Measurements from ENCODE around the gene GRM8.
"Not testable (repeated sequence)": the region's sequence is repeated elsewhere in the genome, so short reads cannot be mapped to it uniquely, and the experiment has no call there.

The GRM8 gene

GRCh38 chr7:126905255-126905654 lies 347.5 kb downstream of the GRM8 start:
- not testable (repeated sequence) for DNase-seq

DNA sequence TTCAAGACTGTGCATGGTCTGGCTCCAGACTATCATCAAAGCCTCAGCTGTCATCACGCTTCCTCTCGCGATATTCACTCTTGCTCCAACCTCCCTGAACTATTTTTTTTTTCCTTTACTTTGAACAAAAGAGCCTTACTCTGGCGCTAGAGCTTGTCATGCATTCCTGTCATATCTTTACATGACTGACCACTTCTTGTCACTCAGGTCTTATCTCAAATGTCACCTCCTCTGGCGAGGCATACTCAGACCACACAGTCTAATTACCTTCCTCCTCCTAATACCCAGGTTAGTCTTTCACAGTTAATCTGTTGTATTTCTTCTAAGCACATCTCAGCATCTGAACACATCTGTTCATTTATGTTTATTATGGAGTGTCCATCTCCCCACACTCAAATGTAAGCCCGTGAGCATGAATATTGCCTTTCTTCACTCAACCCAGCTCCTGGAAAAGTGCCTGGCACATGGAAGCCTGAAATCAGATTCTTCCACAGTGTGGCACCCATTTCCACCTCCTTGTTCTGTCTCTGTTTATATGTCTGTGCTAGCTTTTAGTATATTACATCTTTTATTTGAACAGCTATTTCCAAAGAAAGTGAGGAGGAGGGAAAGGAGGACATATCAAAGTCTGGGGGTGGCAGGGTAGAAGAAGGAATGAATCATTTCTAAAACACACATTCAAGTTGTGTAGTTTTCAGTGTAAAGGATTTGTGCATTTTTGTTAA lies 351.5 kb downstream of the GRM8 start:
- DNase-seq: not testable (repeated sequence)

- peak; percentile 95 for DNase-seq
Observed at GRCh38 chr7:126887980-126888379, 364.8 kb downstream of the GRM8 start.

DNA sequence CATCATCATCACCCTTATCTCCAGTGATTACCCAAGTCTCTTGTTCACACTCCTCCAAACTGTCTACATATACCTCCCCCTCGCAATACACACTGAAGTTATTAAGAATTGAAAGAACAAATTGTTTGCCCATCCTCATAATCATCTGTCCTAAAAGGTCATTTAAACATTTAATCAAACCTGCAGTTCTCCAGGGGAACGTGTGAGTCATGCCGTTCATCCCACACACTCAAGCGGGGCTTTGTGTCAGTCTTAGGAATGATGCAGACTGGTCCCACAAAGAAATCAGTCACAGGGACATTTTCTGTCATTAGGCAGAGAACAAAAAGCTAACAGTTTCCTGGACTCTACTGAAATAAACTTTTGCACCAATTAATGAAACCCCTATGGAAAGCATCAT lies 365.2 kb downstream of the GRM8 start:
- DNase-seq: peak; percentile 60

DNA sequence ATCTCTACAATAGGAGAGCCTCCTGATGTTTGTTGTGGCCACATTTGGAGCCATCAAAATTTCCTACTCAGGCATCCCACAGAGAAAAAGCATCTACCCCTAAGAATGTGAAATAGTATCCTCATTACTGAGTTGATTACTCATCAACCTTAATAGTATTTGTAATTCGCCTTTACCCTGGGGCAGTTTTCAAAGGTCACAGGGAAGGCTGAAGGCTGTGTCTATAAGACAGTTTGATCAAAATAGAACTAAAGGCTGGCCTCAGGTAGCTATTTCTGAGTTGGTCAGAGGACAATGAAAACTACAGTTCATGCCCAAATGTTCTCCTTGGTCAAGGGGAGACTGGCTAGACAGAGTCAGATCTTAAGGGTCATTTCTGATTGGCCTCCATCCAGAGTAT lies 370.0 kb downstream of the GRM8 start:
- not testable (repeated sequence) for DNase-seq

- DNase-seq: peak; percentile 76
Observed at GRCh38 chr7:126881908-126882307, 370.8 kb downstream of the GRM8 start.

GRCh38 chr7:126881315-126881714 lies 371.4 kb downstream of the GRM8 start:
- DNase-seq: no peak

DNA sequence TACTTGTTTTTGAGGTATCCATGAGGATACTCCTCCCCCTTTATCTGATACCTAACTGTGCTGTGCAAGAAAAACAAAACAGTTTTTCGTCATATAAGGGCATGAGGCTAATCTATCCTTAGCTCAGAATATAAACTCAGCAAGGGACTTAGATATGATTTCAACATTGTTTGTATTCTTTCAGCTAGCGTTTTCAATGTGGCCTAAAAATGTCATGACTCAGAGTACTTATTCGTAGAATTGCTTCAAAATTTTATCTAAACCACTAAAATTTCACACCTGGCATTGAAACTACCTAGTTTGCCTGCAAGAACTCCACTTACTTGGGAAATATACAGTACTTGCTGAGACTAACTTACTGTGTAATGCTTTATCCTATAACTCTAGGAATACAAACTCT lies 376.2 kb downstream of the GRM8 start:
- not testable (repeated sequence) for DNase-seq

- no peak for DNase-seq
Observed at GRCh38 chr7:126856691-126857291, 395.9 kb downstream of the GRM8 start.

DNA sequence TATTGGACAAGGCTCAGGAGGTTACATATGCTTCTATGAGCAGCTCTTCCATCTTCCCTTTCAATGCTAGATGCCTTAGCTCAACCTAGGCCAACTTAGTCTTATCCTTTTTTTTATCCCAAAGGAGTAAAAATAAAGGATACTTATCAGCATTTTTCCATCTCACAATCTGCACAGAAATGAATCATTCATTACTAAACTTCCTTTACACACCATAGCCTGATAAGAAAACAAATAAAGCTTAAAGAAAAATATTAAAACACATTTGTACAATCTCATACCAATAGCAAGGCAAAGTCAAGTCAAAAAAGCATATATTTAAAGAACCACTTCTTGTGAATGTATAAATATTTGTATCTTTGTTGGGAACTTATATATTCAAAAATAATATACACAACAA lies 407.4 kb downstream of the GRM8 start:
- DNase-seq: no peak

GRCh38 chr7:126843883-126844282 lies 408.9 kb downstream of the GRM8 start:
- no peak for DNase-seq

DNA sequence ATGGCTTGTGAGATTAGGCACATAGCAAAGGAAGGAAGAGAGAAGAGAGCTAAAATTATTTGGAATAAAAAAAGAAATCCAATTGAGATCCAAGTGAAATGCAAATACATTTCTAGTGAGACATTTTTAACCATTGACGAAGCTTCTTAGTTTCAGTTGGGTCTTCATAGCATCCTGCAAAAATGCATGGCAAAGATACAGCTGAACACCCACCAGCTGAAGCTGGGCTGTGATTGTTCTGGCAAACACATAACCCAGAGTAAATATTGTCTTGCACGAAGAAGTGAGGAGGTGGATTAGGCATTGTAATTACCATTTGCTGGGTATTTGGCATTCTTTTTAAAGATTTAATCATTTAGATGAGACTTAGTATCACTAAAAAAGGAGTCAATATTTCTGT lies 409.4 kb downstream of the GRM8 start:
- DNase-seq: peak; percentile 65

DNA sequence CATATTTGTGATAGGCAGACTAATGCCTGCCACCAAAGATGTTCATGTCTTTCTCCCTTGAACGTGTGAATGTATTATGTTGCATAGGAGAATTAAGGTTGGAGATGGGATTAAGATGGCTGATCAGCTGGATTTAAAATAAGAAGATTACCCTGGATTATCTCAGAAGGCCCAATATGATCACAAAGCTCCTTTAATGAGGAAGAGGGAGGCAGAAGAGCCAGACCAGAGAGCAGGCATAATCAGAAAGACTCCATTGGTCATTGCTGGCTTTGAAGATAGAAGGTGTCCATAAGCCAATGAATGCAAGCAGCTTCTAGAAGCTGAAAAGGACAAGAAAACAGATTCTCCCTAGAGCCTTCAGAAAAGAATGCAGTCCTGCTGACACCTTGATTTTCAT lies 410.3 kb downstream of the GRM8 start:
- DNase-seq: no peak

DNA sequence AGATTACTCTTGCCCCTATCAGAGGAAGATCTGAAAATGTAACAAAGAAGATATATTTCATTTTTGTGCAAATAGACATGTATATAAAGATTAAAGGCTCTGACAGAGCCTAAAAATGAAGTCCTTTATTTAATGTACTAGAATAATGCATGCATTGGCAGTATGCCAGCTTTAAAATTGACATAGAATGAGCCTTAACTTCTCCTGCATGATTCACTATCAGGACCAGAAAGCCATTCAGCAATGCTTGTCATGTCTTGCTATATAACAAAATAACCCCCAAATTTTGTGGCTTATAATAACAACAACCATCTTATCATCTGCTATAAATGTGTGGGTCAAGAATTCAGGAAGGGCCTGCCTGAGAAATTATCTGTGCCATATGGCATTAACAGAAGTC lies 411.9 kb downstream of the GRM8 start:
- DNase-seq: peak; percentile 29

- DNase-seq: no peak
Observed at GRCh38 chr7:126839624-126840023, 413.1 kb downstream of the GRM8 start.

DNA sequence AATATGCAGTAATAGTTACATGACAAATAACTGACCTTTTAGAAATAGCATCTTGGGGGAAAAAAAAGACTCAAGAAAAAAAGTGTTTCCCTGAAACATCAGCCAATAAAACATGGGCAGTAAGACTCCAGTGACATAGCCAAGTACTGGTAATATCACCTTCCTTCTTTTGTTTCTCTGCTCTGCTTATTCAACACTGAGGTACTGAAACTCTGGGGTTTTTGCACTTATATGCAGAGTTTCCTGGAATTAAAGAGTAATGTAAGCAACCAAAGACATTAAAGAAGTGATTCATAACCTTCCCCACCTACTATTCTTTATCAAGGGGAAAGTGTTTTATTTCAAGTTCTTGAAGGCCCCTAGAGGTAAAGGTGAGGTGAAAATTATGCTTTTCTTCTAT lies 414.5 kb downstream of the GRM8 start:
- no peak for DNase-seq

- not testable (repeated sequence) for DNase-seq
Observed at GRCh38 chr7:126831241-126831640, 421.5 kb downstream of the GRM8 start.

GRCh38 chr7:126820925-126821324 lies 431.8 kb downstream of the GRM8 start:
- DNase-seq: no peak

GRCh38 chr7:126819197-126819484 lies 433.6 kb downstream of the GRM8 start:
- no peak for DNase-seq

DNA sequence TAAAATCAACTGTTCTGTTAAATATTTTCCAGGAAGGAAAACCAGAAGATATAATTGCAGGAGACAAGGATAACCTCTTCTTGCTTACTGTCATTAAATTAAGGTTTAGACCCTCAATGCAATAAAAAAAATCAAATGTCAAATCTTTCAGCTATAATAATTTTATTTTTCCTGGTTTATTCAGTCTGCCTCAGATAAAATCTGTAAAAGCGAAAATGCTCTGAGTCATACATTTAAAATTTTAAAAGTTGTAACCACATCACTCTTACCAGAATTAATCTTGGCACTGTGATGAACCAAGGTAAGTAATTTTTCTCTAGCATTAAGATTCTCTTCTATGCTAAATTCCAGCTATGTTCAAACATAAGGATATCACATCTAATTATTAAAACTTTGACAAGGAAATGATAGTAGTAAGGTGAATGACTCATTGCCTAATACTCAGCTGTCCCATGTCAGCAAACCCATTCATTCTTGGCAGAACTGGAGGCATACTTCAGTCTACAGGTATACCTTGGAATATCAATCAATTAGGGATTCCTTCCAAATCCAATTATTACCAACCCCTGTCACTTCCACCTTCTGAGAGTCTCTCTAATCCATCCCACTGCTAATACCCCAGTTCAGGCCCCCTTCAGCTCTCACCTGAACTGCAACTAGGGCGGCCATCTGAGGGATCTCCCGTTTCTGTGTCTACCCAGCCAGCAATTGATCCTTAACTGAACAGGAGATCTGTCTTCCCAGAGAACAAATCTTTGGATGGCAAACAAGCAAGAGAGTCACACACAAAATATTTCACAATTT lies 434.1 kb downstream of the GRM8 start:
- DNase-seq: no peak

- DNase-seq: no peak
Observed at GRCh38 chr7:126809188-126809587, 443.6 kb downstream of the GRM8 start.

GRCh38 chr7:126806614-126807013 lies 446.1 kb downstream of the GRM8 start:
- no peak for DNase-seq

- no peak for DNase-seq
Observed at GRCh38 chr7:126805351-126805750, 447.4 kb downstream of the GRM8 start.

DNA sequence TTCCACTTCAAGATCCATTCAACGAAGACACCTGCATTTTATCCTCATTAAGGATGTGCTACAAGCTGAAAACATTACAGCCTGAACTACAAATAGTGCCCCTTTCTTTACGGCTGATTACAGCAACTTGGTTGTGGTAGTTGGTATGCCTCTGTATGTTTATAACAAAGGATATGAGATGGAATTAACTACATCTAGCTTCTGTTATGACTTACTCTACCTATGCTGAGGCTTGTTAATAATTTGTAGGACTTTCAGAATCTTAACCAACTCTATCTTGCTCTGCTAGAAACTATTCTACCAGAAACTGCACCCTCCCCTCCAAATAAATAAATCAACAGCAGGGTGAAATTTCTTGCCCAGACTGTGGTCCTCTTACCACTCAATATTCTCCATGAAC lies 448.1 kb downstream of the GRM8 start:
- DNase-seq: no peak

Data from NCI-H1092 treated with DMSO at 0.1 percent for 48 hours (cell line).